ENCODE measurements around the gene PROB1. TPM values are rescaled to one million over a fixed set of nuclear protein-coding genes. Genes with fewer than 3 reads are reported as not detected.
A peak's percentile ranks its signal among the peaks of the same experiment; 100 is the strongest.
"Not testable (repeated sequence)": the region's sequence is repeated elsewhere in the genome, so short reads cannot be mapped to it uniquely, and the experiment has no call there.

PROB1 gene
- polyA plus RNA-seq, 1 donor (not counting 4 experiments of a cell fraction or from before 2014, with no cell fraction given), result 0.26 TPM

- Histone ChIP-seq H3K9ac (ENCODE audit: control insufficient read depth, extremely low read depth, insufficient read depth, low read length) (no peak overlapping the region), H2AFZ (ENCODE audit: control insufficient read depth, low read length) (no peak overlapping the region), H3K27ac (ENCODE audit: control insufficient read depth, insufficient read depth, low read length) (no peak overlapping the region), H3K36me3 (ENCODE audit: control insufficient read depth in 2 of 2, extremely low read depth in 1 of 2, insufficient read depth in 2 of 2, low read length in 2 of 2) (no peaks in the 10 kb centered on the region), H3K4me2 (ENCODE audit: control insufficient read depth, extremely low read depth, insufficient read depth, low read depth, low read length) (no peak overlapping the region), H3K79me2 (ENCODE audit: control insufficient read depth, insufficient read depth, low read length) (no peaks in the 10 kb centered on the region), H3K4me1 (ENCODE audit: control insufficient read depth, extremely low read depth, insufficient read depth, low read length) (peaks cover 37% of the 10 kb centered on the region), H3K27me3 (ENCODE audit: control insufficient read depth, extremely low read depth, insufficient read depth, low read length) (no peaks in the 10 kb centered on the region), H3K9me3 (ENCODE audit: control insufficient read depth, low read depth, low read length) (no peaks in the 10 kb centered on the region), H3K4me3 (ENCODE audit: control insufficient read depth in 2 of 3, extremely low read depth in 1 of 3, insufficient read depth in 2 of 3, low read depth in 1 of 3, low read length in 3 of 3) (no peak overlapping the region), H4K20me1 (ENCODE audit: control insufficient read depth, extremely low read depth, insufficient read depth, low read length) (no peaks in the 10 kb centered on the region), H3K9me1 (ENCODE audit: control insufficient read depth, extremely low read depth, insufficient read depth, low read length) (no peaks in the 10 kb centered on the region)
- TF ChIP-seq EZH2 (IDR thresholded peaks at IDR 0.05; ENCODE audit: low read length) (no peak), CTCF (optimal IDR thresholded peaks at IDR 0.05 in 1 of 3, IDR thresholded peaks at IDR 0.05 in 1 of 3, conservative IDR thresholded peaks at IDR 0.05 in 1 of 3; ENCODE audit: extremely low read depth in 1 of 3, insufficient read depth in 2 of 3, low read length in 3 of 3) (no peak)
- no peak for FAIRE-seq
- no peak for DNase-seq (ENCODE audit: low read depth, low spot score)
- dilution Hi-C loops (cut with MboI; ENCODE audit: extremely low pct_ligation_motif_present, low sequenced_read_pairs), result no loop called here
Measured at GRCh38 chr5:139387611-139388197, 7.2 kb downstream of the PROB1 start.

- dilution Hi-C loops (cut with MboI; ENCODE audit: extremely low pct_ligation_motif_present, low sequenced_read_pairs); DNase-seq (ENCODE audit: low read depth, low spot score); H3K79me2 ChIP-seq (ENCODE audit: control insufficient read depth, insufficient read depth, low read length); H3K9me1 ChIP-seq (ENCODE audit: control insufficient read depth, extremely low read depth, insufficient read depth, low read length); H4K20me1 ChIP-seq (ENCODE audit: control insufficient read depth, extremely low read depth, insufficient read depth, low read length); H3K27me3 ChIP-seq (ENCODE audit: control insufficient read depth, extremely low read depth, insufficient read depth, low read length); FAIRE-seq; H3K36me3 ChIP-seq (ENCODE audit: control insufficient read depth in 2 of 2, extremely low read depth in 1 of 2, insufficient read depth in 2 of 2, low read length in 2 of 2); H3K4me2 ChIP-seq (ENCODE audit: control insufficient read depth, extremely low read depth, insufficient read depth, low read depth, low read length); H2AFZ ChIP-seq (ENCODE audit: control insufficient read depth, low read length); H3K27ac ChIP-seq (ENCODE audit: control insufficient read depth, insufficient read depth, low read length); H3K9ac ChIP-seq (ENCODE audit: control insufficient read depth, extremely low read depth, insufficient read depth, low read length); H3K4me3 ChIP-seq (ENCODE audit: control insufficient read depth in 2 of 3, extremely low read depth in 1 of 3, insufficient read depth in 2 of 3, low read depth in 1 of 3, low read length in 3 of 3); H3K9me3 ChIP-seq (ENCODE audit: control insufficient read depth, low read depth, low read length): not testable (repeated sequence)
- H3K4me1 ChIP-seq (ENCODE audit: control insufficient read depth, extremely low read depth, insufficient read depth, low read length), result peaks cover 37% of the 10 kb centered on the region
Measured at GRCh38 chr5:139386956-139387355, 7.9 kb downstream of the PROB1 start.

- peak overlapping the region; percentile 76 for H3K4me2 ChIP-seq (ENCODE audit: control insufficient read depth, extremely low read depth, insufficient read depth, low read depth, low read length)
- no peaks in the 10 kb centered on the region for H3K9me3 ChIP-seq (ENCODE audit: control insufficient read depth, low read depth, low read length)
- H2AFZ ChIP-seq (ENCODE audit: control insufficient read depth, low read length), result no peak overlapping the region
- no peak for DNase-seq (ENCODE audit: low read depth, low spot score)
- peaks cover 30% of the 10 kb centered on the region for H3K4me1 ChIP-seq (ENCODE audit: control insufficient read depth, extremely low read depth, insufficient read depth, low read length)
- no peaks in the 10 kb centered on the region for H3K36me3 ChIP-seq (ENCODE audit: control insufficient read depth in 2 of 2, extremely low read depth in 1 of 2, insufficient read depth in 2 of 2, low read length in 2 of 2)
- no peak for FAIRE-seq
- no peak overlapping the region for H3K4me3 ChIP-seq (ENCODE audit: control insufficient read depth in 2 of 3, extremely low read depth in 1 of 3, insufficient read depth in 2 of 3, low read depth in 1 of 3, low read length in 3 of 3)
- H3K9me1 ChIP-seq (ENCODE audit: control insufficient read depth, extremely low read depth, insufficient read depth, low read length), result no peaks in the 10 kb centered on the region
- TF ChIP-seq CTCF (optimal IDR thresholded peaks at IDR 0.05 in 1 of 3, IDR thresholded peaks at IDR 0.05 in 1 of 3, conservative IDR thresholded peaks at IDR 0.05 in 1 of 3; ENCODE audit: extremely low read depth in 1 of 3, insufficient read depth in 2 of 3, low read length in 3 of 3) (no peak), EZH2 (IDR thresholded peaks at IDR 0.05; ENCODE audit: low read length) (no peak)
- no peaks in the 10 kb centered on the region for H3K27me3 ChIP-seq (ENCODE audit: control insufficient read depth, extremely low read depth, insufficient read depth, low read length)
- dilution Hi-C loops (cut with MboI; ENCODE audit: extremely low pct_ligation_motif_present, low sequenced_read_pairs), result no loop called here
- no peak overlapping the region for H3K9ac ChIP-seq (ENCODE audit: control insufficient read depth, extremely low read depth, insufficient read depth, low read length)
- H4K20me1 ChIP-seq (ENCODE audit: control insufficient read depth, extremely low read depth, insufficient read depth, low read length), result no peaks in the 10 kb centered on the region
- H3K79me2 ChIP-seq (ENCODE audit: control insufficient read depth, insufficient read depth, low read length), result no peaks in the 10 kb centered on the region
- peak overlapping the region; percentile 24 for H3K27ac ChIP-seq (ENCODE audit: control insufficient read depth, insufficient read depth, low read length)
Measured at GRCh38 chr5:139386050-139386438, 8.9 kb downstream of the PROB1 start.
